Stimulated activated naive CD8-positive, alpha-beta T cell treated with anti-CD3 and anti-CD28 coated beads, Interleukin-15, Interleukin-2, amounts not matched to agents 100 ng/mL and 50 ng/mL, for 24 hours (primary cell): ENCODE results near the gene MCF2L2.

Source experiments
- H3K27ac Mint-ChIP-seq: one replicate; pipeline ENCODE4 v1.8.0; 2021; ENCODE audit warnings: mild to moderate bottlenecking, mixed read lengths
- H3K27me3 Mint-ChIP-seq: one replicate; pipeline ENCODE4 v1.8.0; 2021; ENCODE audit warnings: mixed read lengths
- H3K36me3 Mint-ChIP-seq: one replicate; pipeline ENCODE4 v1.8.0; 2021; ENCODE audit warnings: low read depth, mixed read lengths
- H3K4me1 Mint-ChIP-seq: one replicate; pipeline ENCODE4 v1.8.0; 2021; ENCODE audit warnings: low read depth, mixed read lengths
- H3K4me3 Mint-ChIP-seq: one replicate; pipeline ENCODE4 v1.8.0; 2021; ENCODE audit warnings: mild to moderate bottlenecking, mixed read lengths
- H3K9me3 Mint-ChIP-seq: one replicate; pipeline ENCODE4 v1.8.0; 2021; ENCODE audit warnings: mixed read lengths

Gene MCF2L2

GRCh38 chr3:183342824-183343223 lies 85.6 kb downstream of the MCF2L2 start:
- H3K27me3 Mint-ChIP-seq = no peaks in the 10 kb centered on the region
- H3K9me3 Mint-ChIP-seq = peaks cover 3% of the 10 kb centered on the region
- H3K4me1 Mint-ChIP-seq = peaks cover 7% of the 10 kb centered on the region
- peak overlapping the region; percentile 21 for H3K27ac Mint-ChIP-seq
- H3K4me3 Mint-ChIP-seq = no peak overlapping the region
- H3K36me3 Mint-ChIP-seq = no peaks in the 10 kb centered on the region

- peaks cover 3% of the 10 kb centered on the region for H3K9me3 Mint-ChIP-seq
- H3K4me1 Mint-ChIP-seq = peaks cover 7% of the 10 kb centered on the region
- H3K4me3 Mint-ChIP-seq = no peak overlapping the region
- H3K36me3 Mint-ChIP-seq = no peaks in the 10 kb centered on the region
- H3K27ac Mint-ChIP-seq = no peak overlapping the region
- no peaks in the 10 kb centered on the region for H3K27me3 Mint-ChIP-seq
Measured at GRCh38 chr3:183341545-183342288, 86.7 kb downstream of the MCF2L2 start.

DNA sequence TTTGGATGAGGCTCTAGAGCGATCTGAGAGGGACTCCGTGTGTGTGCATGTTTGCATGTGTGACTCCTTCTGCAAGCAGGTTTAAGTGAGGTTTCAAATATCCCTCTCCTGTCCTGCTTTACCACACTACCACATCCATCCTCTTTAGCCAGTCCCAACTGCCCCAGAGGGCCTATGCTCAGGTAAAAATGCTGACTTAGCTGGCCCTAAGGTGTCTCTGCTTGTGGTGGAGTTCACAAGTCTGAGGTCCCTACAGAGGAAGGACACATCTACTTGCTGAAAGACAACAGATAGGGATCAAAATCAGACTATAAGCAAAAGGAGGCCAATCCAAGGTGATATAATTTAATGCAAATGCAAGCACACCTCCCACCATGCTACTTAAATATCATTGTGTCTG lies 88.2 kb downstream of the MCF2L2 start:
- no peak overlapping the region for H3K4me3 Mint-ChIP-seq
- no peaks in the 10 kb centered on the region for H3K36me3 Mint-ChIP-seq
- H3K9me3 Mint-ChIP-seq = peaks cover 3% of the 10 kb centered on the region
- no peak overlapping the region for H3K27ac Mint-ChIP-seq
- no peaks in the 10 kb centered on the region for H3K27me3 Mint-ChIP-seq
- peaks cover 7% of the 10 kb centered on the region for H3K4me1 Mint-ChIP-seq

GRCh38 chr3:183339461-183340086 lies 88.8 kb downstream of the MCF2L2 start:
- H3K9me3 Mint-ChIP-seq = peaks cover 2% of the 10 kb centered on the region
- no peaks in the 10 kb centered on the region for H3K36me3 Mint-ChIP-seq
- H3K4me1 Mint-ChIP-seq = peaks cover 7% of the 10 kb centered on the region
- H3K27me3 Mint-ChIP-seq = no peaks in the 10 kb centered on the region
- H3K27ac Mint-ChIP-seq = no peak overlapping the region
- H3K4me3 Mint-ChIP-seq = no peak overlapping the region

DNA sequence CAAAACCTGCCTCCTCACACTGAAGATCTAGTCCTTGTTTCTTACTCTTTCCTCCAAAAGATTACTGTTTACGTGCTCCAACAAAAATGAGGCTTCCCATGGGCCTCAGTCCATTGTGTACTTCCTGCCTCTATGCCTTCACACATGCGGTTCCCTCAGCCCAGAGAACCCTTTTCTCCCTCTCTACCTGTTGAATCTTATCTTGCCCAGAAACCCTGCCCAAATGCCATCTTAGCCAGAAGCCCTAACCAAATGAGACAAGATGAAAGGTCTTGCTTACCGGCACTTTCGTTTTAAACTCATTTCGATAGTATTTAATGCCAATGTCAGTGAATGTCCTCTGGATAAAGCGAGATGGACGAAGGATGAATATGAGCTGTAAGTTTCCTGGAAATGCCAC lies 89.9 kb downstream of the MCF2L2 start:
- H3K4me3 Mint-ChIP-seq = no peak overlapping the region
- no peaks in the 10 kb centered on the region for H3K27me3 Mint-ChIP-seq
- H3K9me3 Mint-ChIP-seq = no peaks in the 10 kb centered on the region
- H3K4me1 Mint-ChIP-seq = peaks cover 7% of the 10 kb centered on the region
- H3K27ac Mint-ChIP-seq = no peak overlapping the region
- no peaks in the 10 kb centered on the region for H3K36me3 Mint-ChIP-seq

DNA sequence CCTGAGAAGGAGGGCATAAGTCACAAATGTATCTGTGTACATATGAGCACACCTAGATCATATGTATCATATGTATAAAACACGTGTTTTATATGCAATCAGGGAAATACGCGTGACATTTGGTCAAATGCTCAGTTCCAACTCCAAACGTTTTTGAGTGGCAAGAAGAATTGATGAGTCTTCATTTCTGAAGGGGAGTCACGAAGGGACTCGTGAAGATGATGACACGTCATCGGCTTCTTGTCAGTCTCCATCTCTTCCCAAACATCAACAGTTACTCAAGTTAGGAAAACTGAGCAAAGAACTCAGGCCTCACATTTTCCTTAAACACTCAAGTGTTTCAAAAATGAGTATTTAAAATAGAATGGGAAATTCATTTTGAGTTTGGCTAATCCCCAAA lies 95.9 kb downstream of the MCF2L2 start:
- Mint-ChIP-seq H3K4me1 (peaks cover 32% of the 10 kb centered on the region), H3K4me3 (no peak overlapping the region), H3K36me3 (no peaks in the 10 kb centered on the region), H3K27ac (no peak overlapping the region), H3K27me3 (peaks cover 6% of the 10 kb centered on the region), H3K9me3 (no peaks in the 10 kb centered on the region)

DNA sequence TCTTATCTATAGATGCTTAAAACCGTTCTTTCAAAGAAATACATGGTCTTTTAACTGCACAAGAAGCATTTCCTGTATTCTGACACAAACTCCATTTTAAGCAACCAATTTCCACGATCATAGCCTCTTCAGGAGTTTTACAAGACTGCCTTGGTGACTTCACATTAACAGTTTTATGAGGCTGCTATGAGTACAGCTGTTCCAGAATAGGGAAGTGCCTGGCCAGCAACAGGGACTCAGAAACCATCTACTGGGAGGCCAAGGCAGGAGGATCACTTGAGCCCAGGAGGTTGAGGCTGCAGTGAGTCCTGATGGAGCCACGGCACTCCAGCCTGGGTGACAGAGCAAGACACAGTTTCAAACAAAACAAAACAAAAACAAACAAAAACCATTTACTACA lies 96.9 kb downstream of the MCF2L2 start:
- peak overlapping the region; percentile 41 for H3K27ac Mint-ChIP-seq
- H3K36me3 Mint-ChIP-seq = no peaks in the 10 kb centered on the region
- H3K4me1 Mint-ChIP-seq = peaks cover 32% of the 10 kb centered on the region
- H3K4me3 Mint-ChIP-seq = no peak overlapping the region
- peaks cover 6% of the 10 kb centered on the region for H3K27me3 Mint-ChIP-seq
- H3K9me3 Mint-ChIP-seq = no peaks in the 10 kb centered on the region

DNA sequence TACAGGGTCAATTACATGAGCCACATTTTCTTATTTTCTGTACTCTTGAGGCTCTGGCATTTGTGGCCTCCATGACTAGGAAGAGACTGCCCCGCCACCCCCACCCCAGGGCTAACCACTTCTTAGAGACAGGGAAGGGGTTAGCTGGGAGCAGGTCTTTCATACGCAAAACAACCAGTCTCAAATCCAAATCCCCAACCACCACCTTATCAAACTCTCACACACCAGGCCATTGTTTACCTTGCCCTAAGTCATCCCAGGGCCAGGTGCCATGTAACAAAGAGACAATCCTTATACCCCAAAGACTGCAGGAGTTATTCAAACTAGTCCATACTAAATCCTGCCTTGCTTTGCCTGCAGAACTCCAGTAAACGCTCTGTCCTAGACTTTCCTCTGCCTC lies 97.5 kb downstream of the MCF2L2 start:
- H3K27me3 Mint-ChIP-seq = peaks cover 6% of the 10 kb centered on the region
- no peaks in the 10 kb centered on the region for H3K9me3 Mint-ChIP-seq
- no peaks in the 10 kb centered on the region for H3K36me3 Mint-ChIP-seq
- peak overlapping the region; percentile 41 for H3K27ac Mint-ChIP-seq
- no peak overlapping the region for H3K4me3 Mint-ChIP-seq
- H3K4me1 Mint-ChIP-seq = peaks cover 35% of the 10 kb centered on the region

- Mint-ChIP-seq H3K9me3 (no peaks in the 10 kb centered on the region), H3K27me3 (peaks cover 6% of the 10 kb centered on the region), H3K36me3 (no peaks in the 10 kb centered on the region), H3K27ac (no peak overlapping the region), H3K4me1 (peaks cover 37% of the 10 kb centered on the region), H3K4me3 (no peak overlapping the region)
Measured at GRCh38 chr3:183329543-183329942, 98.9 kb downstream of the MCF2L2 start.

DNA sequence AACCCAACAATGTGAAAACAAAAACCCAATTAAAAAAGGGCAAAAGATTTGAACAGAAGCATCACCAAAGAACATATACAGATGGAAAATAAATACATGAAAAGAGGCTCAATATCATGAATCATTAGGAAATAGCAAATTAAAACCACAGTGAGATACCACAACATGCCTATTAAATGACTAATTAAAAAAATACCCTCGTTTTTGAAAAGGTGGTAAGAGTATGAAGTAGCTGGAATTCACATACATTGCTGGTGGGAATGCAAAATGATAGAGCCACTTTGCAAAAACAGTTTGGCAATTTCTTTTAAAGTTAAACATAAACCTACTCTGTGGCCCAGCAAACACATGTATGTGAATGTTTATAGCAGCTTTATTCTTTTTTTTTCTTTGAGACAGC lies 99.6 kb downstream of the MCF2L2 start:
- peaks cover 37% of the 10 kb centered on the region for H3K4me1 Mint-ChIP-seq
- H3K27me3 Mint-ChIP-seq = peaks cover 6% of the 10 kb centered on the region
- no peak overlapping the region for H3K4me3 Mint-ChIP-seq
- peak overlapping the region; percentile 1 for H3K27ac Mint-ChIP-seq
- H3K9me3 Mint-ChIP-seq = no peaks in the 10 kb centered on the region
- no peaks in the 10 kb centered on the region for H3K36me3 Mint-ChIP-seq

DNA sequence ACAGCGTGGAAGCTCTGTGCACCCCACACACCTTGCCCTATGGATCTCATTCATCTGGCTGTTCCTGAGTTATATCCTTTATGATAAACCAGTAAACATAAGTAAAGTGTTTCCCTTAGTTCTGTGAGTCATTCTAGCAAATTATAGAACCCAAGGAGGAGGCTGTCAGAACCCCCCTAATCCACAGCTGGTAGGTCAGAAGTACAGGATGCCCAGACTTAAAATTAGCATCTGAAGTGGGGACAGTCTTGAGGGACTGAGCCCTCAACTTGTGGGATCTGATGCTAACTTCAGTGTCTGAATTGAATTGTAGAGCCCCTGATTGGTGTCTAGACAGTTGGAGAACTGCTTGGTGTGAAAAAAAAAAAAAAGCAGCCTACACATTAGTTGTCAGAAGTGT lies 100.3 kb downstream of the MCF2L2 start:
- H3K27me3 Mint-ChIP-seq = peaks cover 6% of the 10 kb centered on the region
- peaks cover 37% of the 10 kb centered on the region for H3K4me1 Mint-ChIP-seq
- peak overlapping the region; percentile 1 for H3K27ac Mint-ChIP-seq
- H3K4me3 Mint-ChIP-seq = no peak overlapping the region
- H3K36me3 Mint-ChIP-seq = no peaks in the 10 kb centered on the region
- no peaks in the 10 kb centered on the region for H3K9me3 Mint-ChIP-seq

DNA sequence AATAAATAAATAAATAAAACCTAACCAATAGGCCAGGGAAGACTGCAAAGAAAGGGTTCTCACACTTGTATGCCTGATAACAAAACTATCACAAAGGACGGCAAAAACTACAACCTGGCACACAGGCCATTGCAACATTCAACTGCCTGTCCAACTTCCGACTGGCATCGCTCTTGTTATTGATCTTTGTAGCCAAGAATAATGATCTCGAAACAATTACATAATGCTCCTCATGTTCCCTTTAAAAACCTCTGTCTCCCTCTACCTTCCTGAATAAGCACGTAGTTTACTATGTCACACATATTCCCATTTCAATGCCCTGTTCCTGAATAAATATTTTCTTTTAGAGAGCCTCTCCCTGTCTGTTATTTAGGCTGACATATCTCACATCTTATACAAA lies 101.1 kb downstream of the MCF2L2 start:
- no peak overlapping the region for H3K4me3 Mint-ChIP-seq
- peaks cover 6% of the 10 kb centered on the region for H3K27me3 Mint-ChIP-seq
- no peak overlapping the region for H3K27ac Mint-ChIP-seq
- H3K9me3 Mint-ChIP-seq = no peaks in the 10 kb centered on the region
- H3K36me3 Mint-ChIP-seq = no peaks in the 10 kb centered on the region
- H3K4me1 Mint-ChIP-seq = peaks cover 37% of the 10 kb centered on the region

DNA sequence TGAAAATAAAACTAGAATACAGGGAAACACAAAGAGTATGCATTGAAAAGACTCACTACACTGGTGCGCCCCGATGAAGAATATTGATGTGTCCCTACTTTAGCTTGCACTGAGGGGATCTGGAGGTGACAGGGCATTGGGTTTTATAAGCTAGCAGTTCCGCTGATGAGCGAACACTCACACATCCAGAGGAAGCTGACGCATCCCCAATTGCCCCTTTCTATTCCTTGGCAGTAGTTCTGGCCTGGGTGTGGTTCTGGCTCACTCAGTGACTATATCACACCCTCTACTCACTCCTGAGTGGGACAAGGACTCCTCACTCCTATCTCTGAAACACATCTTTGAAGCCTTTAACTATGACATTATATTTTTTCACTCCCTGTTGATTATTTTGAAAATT lies 104.3 kb downstream of the MCF2L2 start:
- H3K27ac Mint-ChIP-seq = no peak overlapping the region
- no peaks in the 10 kb centered on the region for H3K27me3 Mint-ChIP-seq
- H3K36me3 Mint-ChIP-seq = no peaks in the 10 kb centered on the region
- peaks cover 23% of the 10 kb centered on the region for H3K4me1 Mint-ChIP-seq
- H3K9me3 Mint-ChIP-seq = no peaks in the 10 kb centered on the region
- H3K4me3 Mint-ChIP-seq = no peak overlapping the region

GRCh38 chr3:183319371-183319770 lies 109.0 kb downstream of the MCF2L2 start:
- Mint-ChIP-seq H3K27me3 (no peaks in the 10 kb centered on the region), H3K9me3 (no peaks in the 10 kb centered on the region), H3K27ac (no peak overlapping the region), H3K4me1 (peaks cover 10% of the 10 kb centered on the region), H3K4me3 (no peak overlapping the region), H3K36me3 (no peaks in the 10 kb centered on the region)

GRCh38 chr3:183318877-183319276 lies 109.5 kb downstream of the MCF2L2 start:
- Mint-ChIP-seq H3K4me3 (no peak overlapping the region), H3K36me3 (no peaks in the 10 kb centered on the region), H3K27ac (no peak overlapping the region), H3K27me3 (no peaks in the 10 kb centered on the region), H3K4me1 (peaks cover 13% of the 10 kb centered on the region), H3K9me3 (no peaks in the 10 kb centered on the region)
